NCI-H128 (cell line): ENCODE measurements around the gene NKPD1.

Experiments used
- DNase-seq: peaks from one replicate; lab custom pipeline; 2025; ENCODE audit not compliant: unreplicated experiment; lab: John Stamatoyannopoulos, UW

Gene NKPD1, protein sequence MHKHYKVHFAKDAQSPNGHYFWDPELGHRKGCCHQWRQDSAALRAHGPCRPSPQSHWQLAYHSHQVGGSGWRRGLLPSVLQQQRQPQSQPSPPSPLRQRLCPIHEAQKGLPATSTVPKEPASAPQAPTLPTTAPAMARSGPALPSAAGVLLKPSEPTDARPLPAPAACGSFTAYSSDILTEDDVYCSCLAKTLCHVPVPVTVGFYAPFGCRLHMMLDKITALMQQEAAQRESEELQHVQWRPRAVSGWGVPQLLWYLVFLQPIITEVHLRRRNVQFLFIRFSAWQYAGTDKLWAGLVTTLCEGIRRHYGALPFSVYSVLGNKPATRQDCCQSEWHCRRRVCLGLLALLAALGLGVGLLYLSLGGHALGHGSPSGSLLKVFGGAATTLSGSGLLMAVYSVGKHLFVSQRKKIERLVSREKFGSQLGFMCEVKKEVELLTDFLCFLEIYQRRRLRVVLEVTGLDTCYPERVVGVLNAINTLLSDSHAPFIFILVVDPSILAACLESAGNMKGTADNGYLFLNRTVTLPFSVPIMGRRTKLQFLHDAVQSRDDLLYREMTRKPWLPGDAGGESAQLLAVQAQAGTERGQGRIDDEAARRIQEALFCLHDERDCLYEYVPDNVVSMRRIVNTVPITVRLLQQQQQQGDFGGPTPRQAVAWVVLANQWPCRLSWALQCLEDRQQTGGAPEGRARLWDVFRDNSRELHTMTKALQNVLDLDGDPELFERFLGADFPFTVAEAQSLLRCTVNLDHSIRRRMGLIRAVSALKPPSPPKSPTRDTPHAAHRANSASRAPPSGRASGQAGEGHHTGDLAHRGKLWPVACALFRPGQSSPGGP

DNA sequence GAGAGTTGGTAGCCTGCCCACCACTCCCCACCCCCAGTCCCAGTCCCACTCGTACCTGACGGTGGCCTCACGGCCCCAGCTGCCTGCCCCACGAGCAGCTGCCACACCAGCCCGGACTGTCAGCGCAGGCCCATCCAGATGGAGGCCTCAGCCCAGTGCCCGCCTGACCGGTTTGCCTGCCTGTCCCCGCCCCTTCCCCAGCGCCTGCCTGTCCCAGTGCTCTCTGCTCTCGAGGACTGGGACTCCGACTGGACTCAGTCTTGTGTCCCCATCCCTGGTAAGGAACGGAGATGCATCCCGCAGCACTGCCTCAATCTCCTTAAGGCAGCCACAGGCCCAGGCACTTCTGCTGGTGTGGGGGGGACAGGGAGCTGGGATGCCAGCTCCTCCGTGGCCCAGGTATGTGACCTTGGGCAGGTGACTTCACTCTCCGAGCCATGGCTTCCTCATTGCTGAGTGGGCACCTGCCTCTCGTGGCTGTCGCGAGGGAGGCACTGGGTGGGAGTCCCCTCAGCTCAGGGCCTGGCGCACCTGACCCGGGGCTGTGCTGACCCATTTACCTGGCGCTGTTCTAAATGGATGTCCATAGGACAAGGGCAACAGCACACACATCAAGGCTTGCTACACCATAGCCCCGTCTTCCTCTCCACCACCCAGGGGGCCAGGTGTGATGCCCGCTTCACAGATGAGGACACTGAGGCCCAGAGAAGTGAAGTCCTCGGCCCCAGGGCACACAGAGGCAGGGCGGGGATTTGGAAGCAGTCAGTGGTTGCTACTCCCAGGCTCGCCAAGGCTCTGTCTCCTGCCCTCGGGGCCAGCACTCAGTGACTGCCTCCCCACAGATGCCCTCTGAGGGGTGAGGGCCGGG is at the start of gene NKPD1:
NKPD1 (minus strand) TSS at position 113 of the 868 bp plus-strand sequence. CDS start 832 bp downstream, outside the sequence.
- no peak for DNase-seq

DNA sequence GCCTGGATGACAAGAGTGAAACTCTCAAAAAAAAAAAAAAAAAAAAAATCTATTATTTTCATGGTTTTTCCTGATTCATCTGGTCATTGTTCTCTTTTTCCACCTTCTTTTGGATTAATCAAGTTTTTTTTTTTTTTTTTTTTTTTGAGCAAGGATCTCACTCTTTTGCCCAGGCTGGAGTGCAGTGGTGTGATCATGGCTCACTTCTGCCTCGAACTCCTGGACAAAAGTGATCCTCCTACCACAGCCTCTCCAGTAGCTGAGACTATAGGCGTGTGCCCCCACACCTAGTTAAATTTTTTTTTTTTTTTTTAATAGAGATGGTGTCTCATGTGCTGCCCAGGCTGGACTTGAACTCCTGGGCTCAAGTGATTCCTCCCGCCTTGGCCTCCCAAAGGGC is 45.5 kb upstream of the NKPD1 start:
- DNase-seq = no peak

DNA sequence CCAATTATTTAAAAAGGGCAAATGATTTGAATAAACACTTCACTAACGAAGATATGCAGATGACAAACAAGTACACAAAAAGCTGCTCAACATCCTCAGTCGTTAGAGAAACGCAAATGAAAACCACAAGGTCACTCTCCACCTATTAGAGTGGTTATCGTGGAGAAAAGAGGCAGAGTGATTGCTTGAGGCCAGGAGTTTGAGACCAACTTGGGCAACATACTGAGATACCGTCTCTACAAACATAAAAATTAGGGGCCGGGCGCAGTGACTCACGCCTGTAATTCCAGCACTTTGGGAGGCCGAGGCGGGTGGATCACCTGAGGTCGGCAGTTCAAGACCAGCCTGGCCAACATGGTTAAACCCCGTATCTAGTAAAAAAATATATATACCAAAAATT is 45.0 kb upstream of the NKPD1 start:
- no peak for DNase-seq

DNA sequence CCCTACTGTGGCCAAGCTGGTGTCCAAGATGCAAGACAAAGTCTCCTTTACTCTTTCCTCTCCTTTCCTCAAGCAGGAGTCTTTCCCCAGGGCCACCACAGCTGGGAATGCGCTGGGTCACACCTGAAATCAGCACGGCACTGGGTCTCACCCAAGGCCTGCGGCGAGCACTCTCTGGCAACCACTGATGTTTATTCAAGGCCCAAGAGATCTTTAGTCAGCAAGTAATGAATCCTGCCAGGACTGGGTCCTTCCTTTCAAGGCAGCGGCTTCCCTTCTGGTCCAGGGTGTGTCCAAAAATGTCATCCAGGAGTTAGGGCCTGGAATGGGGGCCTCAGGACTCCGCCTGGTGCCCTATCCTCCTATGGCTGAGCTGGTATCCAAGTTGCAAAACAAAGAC is 41.9 kb upstream of the NKPD1 start:
- no peak for DNase-seq

GRCh38 chr19:45200568-45200967 is 39.8 kb upstream of the NKPD1 start:
- DNase-seq = no peak

DNA sequence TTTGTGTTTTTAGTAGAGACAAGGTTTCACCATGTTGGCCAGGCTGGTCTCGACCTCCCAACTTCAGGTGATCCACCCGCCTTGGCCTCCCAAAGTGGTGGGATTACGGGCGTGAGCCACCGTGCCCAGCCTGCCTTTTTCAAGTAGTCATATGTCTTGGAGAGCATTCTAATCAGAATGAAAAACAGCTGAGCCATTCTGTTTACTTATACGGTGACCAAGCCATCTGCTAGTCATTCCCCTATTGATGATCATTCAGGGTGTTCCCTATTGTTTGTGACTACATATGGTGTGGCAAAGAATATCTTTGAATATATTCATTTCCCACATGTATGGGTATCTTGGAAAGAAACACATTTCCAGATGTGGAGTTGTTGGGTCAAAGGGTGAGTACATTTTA is 35.0 kb upstream of the NKPD1 start:
- no peak for DNase-seq

DNA sequence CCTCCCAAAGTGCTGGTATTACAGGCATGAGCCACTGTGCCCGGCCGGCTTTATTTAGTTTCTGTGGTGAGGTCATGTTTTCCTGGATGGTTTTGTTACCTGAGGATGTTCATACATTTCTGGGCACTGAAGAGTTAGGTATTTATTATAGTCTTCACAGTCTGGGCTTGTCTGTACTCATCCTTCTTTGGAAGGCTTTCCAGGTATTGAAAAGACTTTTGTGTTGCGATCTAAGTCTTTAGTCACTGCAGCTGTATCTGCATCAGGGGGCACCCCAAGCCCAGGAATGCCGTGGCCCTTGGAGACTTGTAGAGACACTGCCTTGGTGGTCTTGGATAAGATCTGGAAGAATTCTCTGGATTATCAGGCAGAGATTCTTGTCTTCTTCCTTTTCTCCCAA is 30.6 kb upstream of the NKPD1 start:
- no peak for DNase-seq

- no peak for DNase-seq
Observed at GRCh38 chr19:45189971-45190370, 29.2 kb upstream of the NKPD1 start.

DNA sequence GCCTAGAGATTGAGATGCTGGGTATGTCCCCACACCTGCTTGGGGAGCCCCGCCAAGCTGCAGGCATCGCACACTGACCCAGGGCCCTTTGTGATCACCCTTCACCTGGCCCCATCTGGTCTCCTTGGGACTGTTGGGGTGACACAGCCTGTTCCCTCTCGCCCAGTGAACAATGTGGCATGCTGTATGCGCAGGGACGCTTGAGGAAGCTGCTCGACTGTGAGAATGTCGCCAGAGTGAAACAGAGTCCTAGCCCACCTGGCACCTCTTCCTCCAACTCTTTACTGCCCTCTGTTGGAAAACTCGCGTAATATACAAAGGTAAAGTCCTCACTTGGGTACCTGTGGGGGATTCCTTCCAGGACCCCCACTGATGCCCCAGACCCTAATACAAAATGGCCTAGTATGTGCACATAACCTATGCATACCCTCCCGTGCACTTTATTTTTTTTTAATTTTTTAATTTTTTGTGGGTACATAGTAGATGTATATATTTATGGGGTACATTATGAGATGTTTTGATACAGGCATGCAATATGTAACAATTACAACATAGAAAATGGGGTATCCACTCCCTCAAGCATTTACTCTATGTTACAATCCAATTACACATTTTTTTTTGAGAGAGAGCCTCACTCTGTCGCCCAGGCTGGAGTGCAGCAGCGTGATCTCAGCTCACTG is 26.8 kb upstream of the NKPD1 start:
- DNase-seq = no peak

DNA sequence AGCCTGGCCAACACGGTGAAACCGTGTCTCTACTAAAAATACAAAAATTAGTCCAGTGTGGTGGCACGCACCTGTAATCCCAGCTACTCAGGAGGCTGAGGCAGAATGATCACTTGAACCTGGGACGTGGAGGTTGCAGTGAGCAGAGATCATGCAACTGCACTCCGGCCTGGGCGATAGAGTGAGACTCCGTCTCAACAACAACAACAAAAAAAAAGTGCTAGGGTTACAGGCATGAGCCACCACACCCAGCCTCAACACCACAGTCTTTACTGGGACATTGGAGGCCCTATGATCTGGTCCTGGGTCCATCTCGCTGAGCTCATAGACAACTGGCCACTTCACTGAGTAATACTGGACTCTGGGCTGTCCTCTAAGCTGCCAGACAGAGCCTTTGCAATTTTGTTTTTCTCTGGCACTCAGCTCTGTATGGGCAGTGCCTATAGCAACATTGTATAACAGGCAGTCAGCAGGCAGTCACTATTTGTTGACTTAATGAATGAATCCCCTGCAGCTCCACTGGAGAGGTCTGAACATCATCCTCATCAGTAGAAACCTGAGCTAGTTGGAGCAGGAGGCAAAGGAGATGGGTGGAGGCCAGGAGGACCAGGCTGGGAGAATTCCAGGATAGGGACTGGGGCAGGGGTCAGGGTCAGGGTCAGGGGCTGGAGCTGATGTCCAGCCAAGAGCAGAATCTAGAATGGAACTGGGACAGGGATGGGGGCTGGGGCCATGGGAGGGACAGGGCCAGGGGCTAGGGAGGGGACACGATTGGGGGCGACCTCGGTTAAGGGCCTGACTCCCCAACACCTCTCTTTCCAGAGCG is 25.9 kb upstream of the NKPD1 start:
- no peak for DNase-seq

GRCh38 chr19:45184115-45184514 is 23.3 kb upstream of the NKPD1 start:
- no peak for DNase-seq

DNA sequence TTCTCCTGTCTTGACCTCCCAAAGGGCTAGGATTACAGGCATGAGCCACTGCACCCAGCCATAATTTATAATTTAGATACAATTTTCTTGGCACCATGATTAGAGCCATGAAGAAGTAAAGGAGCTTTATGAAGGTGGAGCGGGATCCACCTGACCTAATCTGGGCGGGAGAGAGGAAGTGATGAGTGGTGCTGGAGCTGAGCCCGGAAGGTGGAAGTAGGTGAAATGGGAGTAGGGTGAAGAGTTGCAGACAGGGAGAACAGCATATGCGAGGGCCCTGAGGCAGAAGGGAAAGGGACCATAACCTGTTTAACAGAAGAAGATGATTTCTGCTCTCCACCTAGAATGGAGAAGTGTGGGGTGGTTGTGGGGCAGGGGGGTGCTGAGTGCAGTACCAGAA is 22.0 kb upstream of the NKPD1 start:
- DNase-seq = no peak

DNA sequence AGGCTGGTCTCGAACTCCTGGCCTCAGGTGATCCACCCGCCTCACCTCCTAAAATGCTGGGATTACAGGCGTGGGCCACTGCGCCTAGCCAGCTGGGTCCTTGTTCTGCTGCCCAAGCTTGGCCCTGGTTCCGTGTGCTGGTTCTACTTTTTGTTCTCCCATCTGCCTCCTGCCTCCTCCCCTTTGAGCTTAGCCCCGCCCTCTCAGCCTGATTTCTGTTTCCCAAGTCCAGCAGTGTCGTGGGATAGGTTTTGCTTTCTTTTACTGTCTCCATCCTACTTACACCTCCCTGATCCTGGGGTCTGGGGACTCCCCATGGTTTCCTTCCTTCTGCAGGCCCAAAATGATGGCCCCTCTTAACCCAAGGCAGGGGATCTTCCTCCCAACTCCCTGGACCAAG is 20.2 kb upstream of the NKPD1 start:
- no peak for DNase-seq

DNA sequence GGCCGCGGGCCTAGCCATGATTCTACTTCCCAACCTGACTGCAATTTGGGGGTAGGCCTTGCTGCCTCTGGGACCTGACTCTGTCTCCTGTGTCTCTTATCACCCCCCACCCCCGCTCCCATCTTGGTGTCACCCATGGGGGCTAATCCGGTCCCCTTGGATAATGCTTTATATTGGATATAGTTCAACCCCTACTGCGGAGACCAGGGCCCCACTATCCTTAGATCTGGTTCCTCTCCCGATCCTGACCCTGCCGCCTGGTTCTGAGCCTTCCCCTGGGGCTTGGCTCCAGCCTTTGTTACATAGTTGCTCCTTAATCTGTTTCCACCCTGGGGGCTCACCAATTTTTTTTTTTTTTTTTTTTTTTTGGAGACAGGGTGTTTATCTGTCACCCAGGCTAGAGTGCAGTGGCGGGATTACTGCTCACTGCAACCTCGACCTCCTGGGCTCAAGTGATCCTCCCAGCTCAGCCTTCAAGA is 19.1 kb upstream of the NKPD1 start:
- no peak for DNase-seq

DNA sequence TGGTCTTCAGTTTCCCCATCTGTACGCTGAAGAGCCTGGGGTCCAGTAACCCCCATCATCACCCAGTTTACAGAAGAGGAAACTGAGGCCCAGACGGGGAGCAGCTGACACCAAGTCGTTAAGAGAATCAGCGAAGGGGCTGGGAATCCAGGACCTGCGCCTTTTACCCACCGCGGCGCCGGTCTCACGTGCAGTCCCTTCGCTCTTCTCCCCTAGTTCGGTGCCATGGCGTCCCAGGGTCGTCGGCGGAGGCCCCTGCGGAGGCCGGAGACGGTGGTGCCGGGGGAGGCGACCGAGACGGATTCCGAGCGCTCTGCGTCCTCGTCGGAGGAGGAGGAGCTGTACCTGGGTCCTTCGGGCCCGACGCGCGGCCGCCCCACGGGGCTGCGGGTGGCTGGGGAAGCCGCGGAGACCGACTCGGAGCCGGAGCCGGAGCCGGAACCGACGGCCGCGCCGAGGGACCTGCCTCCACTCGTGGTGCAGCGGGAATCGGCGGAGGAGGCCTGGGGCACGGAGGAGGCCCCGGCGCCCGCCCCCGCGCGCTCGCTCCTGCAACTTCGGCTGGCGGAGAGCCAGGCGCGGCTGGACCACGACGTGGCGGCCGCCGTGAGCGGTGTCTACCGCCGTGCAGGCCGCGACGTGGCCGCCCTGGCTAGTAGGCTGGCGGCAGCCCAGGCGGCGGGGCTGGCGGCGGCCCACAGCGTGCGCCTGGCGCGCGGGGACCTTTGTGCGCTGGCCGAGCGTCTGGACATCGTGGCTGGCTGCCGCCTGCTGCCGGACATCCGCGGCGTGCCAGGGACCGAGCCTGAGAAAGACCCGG is 18.5 kb upstream of the NKPD1 start:
- DNase-seq = no peak

- peak; percentile 100 for DNase-seq
Observed at GRCh38 chr19:45178262-45179071, 17.7 kb upstream of the NKPD1 start, which contains the start of gene BLOC1S3. BLOC1S3 (plus strand) TSS chr19:45178784; CDS start chr19:45179297, 513 bp downstream.

GRCh38 chr19:45177817-45178261 is 17.1 kb upstream of the NKPD1 start, which contains the start of gene TRAPPC6A:
TRAPPC6A (minus strand) TSS chr19:45178237; CDS start chr19:45178218, 19 bp downstream.
- DNase-seq = no peak
